GM18519 (cell line): ENCODE measurements around the gene B3GALNT2.

Experiments used
- ATAC-seq: cut with Tn5 transposase; IDR thresholded peaks from one replicate; pipeline ENCODE4 v1.9.1; 2021; ENCODE audit warnings: mild to moderate bottlenecking, moderate library complexity; ENCODE audit not compliant: unreplicated experiment, low FRiP score

The B3GALNT2 gene

DNA sequence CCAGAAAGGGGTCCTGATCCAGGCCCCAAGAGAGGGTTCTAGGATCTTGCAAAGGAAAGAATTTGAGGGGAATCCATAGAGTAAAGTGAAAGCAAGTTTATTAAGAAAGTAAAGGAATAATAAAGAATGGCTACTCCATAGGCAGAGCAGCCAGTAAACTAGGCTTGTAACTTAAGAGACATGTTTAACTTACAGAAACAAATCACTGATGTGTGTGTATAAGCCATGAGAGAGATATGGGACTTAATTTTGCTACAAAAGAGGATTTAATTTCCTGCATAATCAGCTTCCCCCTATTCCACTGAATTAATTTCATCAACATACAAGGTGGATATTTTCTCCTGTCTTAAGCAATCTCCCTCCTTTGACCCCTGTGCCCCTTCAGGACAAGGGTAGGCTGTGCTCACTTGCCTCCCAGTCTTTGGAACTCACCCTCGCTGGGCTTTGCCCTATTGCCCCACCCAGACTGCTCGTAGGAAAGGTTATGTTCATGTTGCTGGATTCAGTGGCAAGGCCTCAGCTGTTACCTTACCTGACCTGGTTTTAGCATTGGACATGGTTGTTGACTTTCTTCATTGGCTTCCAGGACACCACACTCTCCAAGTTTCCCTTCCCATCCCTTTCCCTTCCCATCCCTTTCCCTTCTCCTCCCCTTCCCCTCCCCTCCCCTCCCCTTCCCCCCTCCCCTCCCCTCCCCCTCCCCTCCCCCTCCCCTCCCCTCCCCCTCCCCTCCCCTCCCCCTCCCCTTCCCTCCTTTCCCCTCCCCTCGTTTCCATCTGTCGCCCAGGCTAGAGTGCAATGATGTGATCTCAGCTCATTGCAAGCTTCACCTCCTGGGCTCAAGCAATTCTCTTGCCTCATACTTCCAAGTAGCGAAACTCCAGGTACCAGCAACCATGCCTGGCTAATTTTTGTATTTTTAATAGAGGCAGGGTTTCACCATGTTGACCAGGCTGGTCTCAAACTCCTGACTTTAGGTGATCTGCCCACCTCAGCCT is 92.5 kb downstream of the B3GALNT2 start:
- no peak for ATAC-seq

DNA sequence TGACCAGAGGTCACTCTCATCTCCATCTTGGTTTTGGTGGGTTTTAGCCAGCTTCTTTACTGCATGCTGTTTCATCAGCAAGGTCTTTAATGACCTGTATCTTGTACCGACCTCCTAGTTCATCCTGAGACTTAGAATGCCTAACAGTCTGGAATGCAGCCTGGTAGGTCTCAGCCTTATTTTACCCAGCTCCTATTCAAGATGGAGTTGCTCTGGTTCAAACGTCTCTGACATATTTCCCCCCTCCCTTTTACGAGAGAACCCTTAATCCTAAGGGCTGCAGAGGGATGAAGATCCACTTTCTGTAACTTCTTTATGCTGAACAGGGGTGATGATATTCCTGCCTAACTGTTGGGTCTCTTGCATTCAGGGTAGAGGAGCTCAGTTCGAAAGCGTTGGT is 93.8 kb downstream of the B3GALNT2 start:
- ATAC-seq = no peak

DNA sequence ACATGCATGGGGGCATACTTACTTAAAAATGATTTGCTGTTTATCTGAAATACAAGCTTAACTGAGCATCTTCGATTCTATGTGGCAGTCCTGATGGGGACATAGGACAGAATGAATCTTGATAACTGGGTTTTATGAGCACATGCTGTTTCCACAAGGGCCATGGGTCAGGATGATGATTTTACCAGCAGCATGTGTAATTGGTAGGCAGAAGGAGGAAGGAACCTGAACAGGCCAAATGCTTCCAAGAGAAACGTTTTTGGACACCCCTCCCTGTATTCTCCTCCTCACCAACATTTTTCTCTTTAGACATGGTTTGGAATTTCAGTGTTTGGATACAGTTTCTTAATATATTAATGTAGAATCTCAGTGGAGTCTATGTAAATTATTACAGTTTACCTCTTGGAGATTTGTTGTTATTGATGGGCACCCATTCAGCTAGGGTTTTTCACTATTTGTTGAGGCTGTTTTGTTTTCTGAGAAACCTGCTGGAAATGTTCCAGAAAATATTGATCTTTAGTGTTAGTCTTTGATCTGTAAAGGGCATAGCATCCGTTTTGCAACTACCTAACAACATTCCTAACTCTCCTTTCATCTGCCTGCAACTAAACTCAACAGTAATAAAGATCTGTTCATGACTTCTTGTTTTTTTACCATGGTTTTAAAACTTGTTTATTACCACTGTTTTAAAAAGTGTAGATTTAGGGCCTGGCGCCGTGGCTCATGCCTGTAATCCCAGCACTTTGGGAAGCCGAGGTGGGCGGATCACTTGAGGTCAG is 95.0 kb downstream of the B3GALNT2 start:
- ATAC-seq = no peak

DNA sequence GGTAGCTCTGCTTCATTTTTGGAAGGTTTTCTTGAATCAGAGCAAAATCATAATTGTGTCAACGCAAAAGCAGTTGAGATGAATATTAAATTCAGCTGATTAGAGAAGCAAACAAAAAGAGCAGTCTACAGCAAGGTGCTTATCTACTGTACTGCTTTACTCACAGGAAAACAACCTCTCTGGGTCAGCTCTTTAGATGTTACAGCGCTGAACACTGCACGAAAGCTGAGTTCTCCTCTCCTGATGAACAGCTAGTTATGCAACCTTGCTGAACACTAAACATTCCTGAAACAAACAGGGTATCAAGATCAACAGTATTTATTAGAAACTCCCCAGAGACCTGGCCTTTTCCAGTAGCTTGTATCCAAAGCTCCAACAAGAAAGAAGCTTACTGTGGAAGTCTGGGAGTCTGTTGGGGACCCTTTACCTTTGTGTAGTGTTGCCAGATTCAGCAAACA is 95.7 kb downstream of the B3GALNT2 start:
- no peak for ATAC-seq

DNA sequence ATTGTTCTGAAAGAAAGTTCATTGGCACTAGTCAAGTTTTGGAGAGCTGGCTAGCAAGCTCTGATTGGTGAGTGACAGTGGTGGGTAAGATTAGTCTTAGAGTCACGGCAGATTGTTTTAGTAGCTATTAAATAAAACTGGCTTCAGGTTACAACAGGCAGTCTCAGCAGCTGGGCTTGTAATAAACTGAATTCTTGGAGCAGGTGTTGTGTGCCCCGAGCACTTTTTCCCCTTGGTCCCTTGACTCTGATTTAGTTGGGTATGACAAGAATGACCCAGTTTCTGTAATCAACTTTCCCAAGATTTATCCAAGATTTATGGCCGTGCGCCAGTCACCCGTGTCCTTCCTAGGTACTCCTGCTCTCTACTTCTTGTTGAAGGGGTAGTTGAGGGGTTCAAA is 96.8 kb downstream of the B3GALNT2 start:
- ATAC-seq = no peak

DNA sequence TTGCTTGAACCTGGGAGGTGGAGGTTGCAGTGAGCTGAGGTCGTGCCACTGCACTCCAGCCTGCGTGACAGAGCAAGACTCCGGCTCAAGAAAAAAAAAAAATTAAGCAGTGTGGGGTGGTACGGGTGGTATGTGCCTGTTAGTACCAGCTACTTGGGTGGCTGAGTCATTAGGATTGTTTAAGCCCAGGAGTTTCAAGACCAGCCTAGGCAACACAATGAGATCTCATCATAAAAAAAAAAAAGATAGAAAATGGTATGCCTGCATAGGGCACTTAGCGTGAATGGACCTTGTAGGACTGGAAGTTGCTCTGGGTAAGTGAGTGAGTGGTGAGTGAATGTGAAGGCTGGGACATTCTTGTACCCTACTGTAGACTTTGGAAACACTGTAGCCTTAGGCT is 100.1 kb downstream of the B3GALNT2 start:
- no peak for ATAC-seq

DNA sequence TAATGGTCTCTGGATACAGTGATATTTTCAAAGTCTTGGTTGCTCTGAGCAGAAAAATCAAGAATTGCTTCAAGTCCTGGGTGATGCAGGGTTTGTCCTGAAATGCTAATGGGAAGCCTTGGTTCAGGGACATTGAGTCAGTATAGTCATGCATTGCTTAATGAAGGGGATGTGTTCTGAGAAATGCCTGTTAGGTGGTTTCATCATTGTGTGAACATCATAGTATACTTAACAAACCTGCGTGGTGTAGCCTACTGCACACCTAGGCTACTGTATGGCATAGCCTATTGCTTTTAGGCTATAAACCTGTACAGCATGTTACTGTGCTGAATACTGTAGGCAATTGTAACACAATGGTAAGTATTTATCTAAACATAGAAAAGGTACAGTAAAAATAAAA is 100.7 kb downstream of the B3GALNT2 start:
- ATAC-seq = no peak

DNA sequence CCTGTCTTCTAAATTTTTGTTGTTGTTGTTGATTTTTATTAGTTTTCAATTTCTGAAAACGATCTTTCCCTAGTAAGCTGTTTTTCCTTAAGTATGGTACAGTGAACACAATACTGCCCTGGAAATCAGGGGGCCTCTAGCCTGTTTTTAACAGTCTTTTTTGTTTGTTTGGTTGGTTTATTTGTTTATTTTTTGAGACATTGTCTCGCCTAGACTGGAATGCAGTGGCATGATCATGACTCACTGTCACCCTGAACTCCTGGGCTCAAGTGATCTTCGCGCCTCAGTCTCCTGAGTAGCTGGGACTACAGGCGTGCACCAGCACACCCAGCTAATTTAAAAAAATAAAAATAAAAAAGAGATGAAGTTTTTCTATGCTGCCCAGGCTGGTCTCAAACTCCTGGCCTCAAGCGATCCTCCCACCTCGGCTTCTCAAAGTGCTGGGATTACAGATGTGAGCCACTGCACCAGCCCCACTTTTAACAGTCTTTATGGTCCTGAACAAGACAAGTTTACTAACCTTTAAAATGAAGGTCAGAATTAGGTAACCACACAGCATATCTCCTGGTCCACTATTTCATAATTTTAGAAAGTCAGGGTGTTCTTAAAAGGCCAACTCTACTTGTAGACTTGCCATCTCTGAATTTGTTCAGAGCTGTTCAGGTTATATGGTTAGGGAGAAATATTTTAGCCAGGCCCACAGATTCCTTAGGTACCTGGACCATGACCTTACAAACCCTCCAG is 101.6 kb downstream of the B3GALNT2 start:
- no peak for ATAC-seq

DNA sequence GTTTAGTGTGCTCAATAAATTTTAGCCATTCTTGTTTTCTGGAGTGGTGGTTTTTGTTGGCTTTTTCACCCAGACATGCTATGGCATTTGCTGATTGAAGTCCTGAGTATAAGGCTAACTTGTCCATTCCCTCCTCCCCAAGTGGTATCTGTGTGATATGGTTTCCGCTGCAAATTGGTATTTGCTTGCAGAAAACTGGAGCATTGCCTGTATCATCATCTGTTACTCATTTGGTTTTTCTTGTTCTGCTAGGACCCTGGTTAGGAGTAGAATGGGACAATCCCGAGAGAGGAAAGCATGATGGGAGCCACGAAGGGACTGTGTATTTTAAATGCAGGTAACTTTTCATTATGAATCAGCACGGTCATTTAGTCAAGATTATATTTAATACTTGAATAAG is 103.0 kb downstream of the B3GALNT2 start:
- no peak for ATAC-seq
